Nephron progenitor cell (in vitro differentiated cells): ENCODE measurements around the gene ZNF385D.

Experiments
- DNase-seq: peaks from one replicate; pipeline ENCODE4 v3.0.0; 2021
- H3K27ac Mint-ChIP-seq: 2 replicates; pipeline ENCODE4 v1.8.0; 2021; ENCODE audit warnings: mild to moderate bottlenecking, moderate library complexity, mixed read lengths
- H3K27me3 Mint-ChIP-seq: 2 replicates; pipeline ENCODE4 v1.8.0; 2021; ENCODE audit warnings: mild to moderate bottlenecking, low read depth, mixed read lengths; ENCODE audit not compliant: poor library complexity
- H3K36me3 Mint-ChIP-seq: 2 replicates; pipeline ENCODE4 v1.8.0; 2021; ENCODE audit warnings: low read depth, mixed read lengths
- H3K4me1 Mint-ChIP-seq: 2 replicates; pipeline ENCODE4 v1.8.0; 2021; ENCODE audit warnings: mixed read lengths
- H3K4me3 Mint-ChIP-seq: 2 replicates; pipeline ENCODE4 v1.8.0; 2021; ENCODE audit warnings: mild to moderate bottlenecking, moderate library complexity, mixed read lengths
- H3K9me3 Mint-ChIP-seq: 2 replicates; pipeline ENCODE4 v1.8.0; 2021; ENCODE audit warnings: mild to moderate bottlenecking, moderate library complexity, mixed read lengths
- TF ChIP-seq, protein P1 (sequence below): fragments of 200-600 bp; sonication (generic); IDR thresholded peaks from 2 replicates; pipeline ENCODE4 v1.5.0; 2021; ENCODE audit warnings: antibody characterized with exemption

ZNF385D gene

DNA sequence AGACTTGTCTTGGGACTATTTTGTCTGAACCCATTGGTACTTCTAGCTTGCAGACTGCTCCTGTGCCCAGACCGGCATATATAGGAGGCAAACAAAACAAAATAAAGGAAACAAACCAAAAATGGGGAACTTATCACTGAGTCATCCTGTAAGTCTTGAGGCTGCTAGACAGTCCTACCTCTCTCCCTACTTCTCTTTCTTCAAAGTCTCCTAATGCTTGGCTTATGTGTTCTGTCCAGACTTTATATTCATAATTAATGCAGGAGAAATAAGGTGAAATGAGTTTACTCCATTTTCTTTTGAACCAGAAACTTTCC lies 266.2 kb downstream of the ZNF385D start:
- no peaks in the 10 kb centered on the region for H3K4me1 Mint-ChIP-seq
- H3K9me3 Mint-ChIP-seq: no peaks in the 10 kb centered on the region
- TF ChIP-seq, protein P1, sequence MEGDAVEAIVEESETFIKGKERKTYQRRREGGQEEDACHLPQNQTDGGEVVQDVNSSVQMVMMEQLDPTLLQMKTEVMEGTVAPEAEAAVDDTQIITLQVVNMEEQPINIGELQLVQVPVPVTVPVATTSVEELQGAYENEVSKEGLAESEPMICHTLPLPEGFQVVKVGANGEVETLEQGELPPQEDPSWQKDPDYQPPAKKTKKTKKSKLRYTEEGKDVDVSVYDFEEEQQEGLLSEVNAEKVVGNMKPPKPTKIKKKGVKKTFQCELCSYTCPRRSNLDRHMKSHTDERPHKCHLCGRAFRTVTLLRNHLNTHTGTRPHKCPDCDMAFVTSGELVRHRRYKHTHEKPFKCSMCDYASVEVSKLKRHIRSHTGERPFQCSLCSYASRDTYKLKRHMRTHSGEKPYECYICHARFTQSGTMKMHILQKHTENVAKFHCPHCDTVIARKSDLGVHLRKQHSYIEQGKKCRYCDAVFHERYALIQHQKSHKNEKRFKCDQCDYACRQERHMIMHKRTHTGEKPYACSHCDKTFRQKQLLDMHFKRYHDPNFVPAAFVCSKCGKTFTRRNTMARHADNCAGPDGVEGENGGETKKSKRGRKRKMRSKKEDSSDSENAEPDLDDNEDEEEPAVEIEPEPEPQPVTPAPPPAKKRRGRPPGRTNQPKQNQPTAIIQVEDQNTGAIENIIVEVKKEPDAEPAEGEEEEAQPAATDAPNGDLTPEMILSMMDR: no peak
- no peak overlapping the region for H3K4me3 Mint-ChIP-seq
- peaks cover 3% of the 10 kb centered on the region for H3K27me3 Mint-ChIP-seq
- no peaks in the 10 kb centered on the region for H3K36me3 Mint-ChIP-seq
- no peak overlapping the region for H3K27ac Mint-ChIP-seq
- DNase-seq: no peak

- no peak overlapping the region for H3K4me3 Mint-ChIP-seq
- peak; percentile 70 for DNase-seq
- H3K27me3 Mint-ChIP-seq: peaks cover 3% of the 10 kb centered on the region
- H3K36me3 Mint-ChIP-seq: no peaks in the 10 kb centered on the region
- no peaks in the 10 kb centered on the region for H3K9me3 Mint-ChIP-seq
- H3K4me1 Mint-ChIP-seq: no peaks in the 10 kb centered on the region
- TF ChIP-seq, protein P1: peak; percentile 64
- H3K27ac Mint-ChIP-seq: no peak overlapping the region
Observed at GRCh38 chr3:21484057-21484827, 266.8 kb downstream of the ZNF385D start.

DNA sequence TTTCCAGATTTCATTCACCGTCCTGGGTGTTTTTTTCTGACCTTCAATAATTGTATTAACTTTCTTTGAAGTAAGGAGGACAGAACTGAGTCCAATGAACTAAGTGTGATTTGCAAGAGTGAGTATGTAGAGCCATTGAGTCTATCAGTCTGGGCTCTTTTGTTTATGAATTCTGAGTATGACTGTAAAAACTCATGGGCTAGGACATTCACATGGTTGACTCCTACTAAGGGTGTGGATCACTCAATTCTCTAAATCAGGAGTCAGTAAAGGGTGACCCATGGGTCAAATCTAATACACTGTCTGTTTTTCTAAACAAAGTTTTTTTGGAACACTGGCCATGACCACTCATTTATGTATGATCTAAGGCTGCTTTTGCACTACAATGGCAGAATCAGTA lies 269.0 kb downstream of the ZNF385D start:
- DNase-seq: no peak
- H3K27ac Mint-ChIP-seq: no peak overlapping the region
- no peak overlapping the region for H3K4me3 Mint-ChIP-seq
- H3K9me3 Mint-ChIP-seq: no peaks in the 10 kb centered on the region
- peaks cover 3% of the 10 kb centered on the region for H3K27me3 Mint-ChIP-seq
- no peaks in the 10 kb centered on the region for H3K36me3 Mint-ChIP-seq
- TF ChIP-seq, protein P1: no peak
- no peaks in the 10 kb centered on the region for H3K4me1 Mint-ChIP-seq

DNA sequence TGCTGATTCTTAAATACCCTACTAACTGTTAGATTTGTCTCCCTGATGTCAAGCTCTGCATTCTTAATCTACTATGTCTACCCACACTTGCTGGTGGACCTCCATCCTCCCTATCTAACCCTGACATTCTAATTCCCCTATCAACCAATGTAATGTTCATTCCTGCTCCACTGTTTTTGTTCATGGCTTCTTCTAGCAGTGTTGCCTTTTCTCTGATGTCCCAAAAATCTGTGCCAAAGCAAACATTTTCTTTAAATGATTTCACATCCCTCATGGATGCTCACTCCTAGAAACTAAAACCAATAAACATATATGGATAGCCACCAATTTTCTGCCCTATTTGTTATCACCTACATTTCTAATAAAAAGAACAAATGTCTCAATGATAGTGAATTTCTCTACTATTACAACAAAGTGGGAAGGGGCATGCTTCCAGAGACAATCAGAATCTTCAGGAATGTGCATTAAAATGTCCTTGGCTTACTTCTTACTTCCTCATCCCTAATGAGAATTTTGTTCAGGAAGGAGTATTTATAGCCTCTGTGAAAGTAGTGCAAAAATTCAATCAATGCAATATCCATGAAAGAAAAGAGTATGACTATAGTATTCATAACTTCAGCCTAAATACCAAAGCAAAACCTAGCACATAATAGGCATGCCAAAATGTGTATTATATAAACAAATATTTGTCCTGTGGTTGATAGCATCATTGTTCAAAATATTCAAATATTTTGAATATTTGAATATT lies 273.3 kb downstream of the ZNF385D start:
- DNase-seq: no peak
- Mint-ChIP-seq H3K27ac (no peak overlapping the region), H3K9me3 (no peaks in the 10 kb centered on the region), H3K4me1 (no peaks in the 10 kb centered on the region), H3K36me3 (no peaks in the 10 kb centered on the region), H3K27me3 (no peaks in the 10 kb centered on the region), H3K4me3 (no peak overlapping the region)
- TF ChIP-seq, protein P1: no peak

GRCh38 chr3:21466476-21466875 lies 284.5 kb downstream of the ZNF385D start:
- TF ChIP-seq, protein P1: no peak
- no peaks in the 10 kb centered on the region for H3K4me1 Mint-ChIP-seq
- H3K36me3 Mint-ChIP-seq: no peaks in the 10 kb centered on the region
- no peaks in the 10 kb centered on the region for H3K27me3 Mint-ChIP-seq
- DNase-seq: no peak
- H3K4me3 Mint-ChIP-seq: no peak overlapping the region
- H3K27ac Mint-ChIP-seq: no peak overlapping the region
- no peaks in the 10 kb centered on the region for H3K9me3 Mint-ChIP-seq
